DND-41 (cell line): ENCODE measurements around the gene CTDSP2.

ENCODE experiments used
- CTCF ChIP-seq: IDR thresholded peaks from 2 replicates; pipeline ENCODE4 v1.5.1; 2012; ENCODE audit warnings: borderline replicate concordance, low read length, moderate library complexity, mild to moderate bottlenecking; ENCODE audit not compliant: poor library complexity, severe bottlenecking; ENCODE audit errors: extremely low read depth
- EZH2 ChIP-seq: IDR thresholded peaks from 3 replicates; pipeline ENCODE4 v1.6.1; 2012; ENCODE audit warnings: borderline replicate concordance, low read depth, mild to moderate bottlenecking, moderate library complexity, low read length, inconsistent platforms; ENCODE audit not compliant: severe bottlenecking

GRCh38 chr12:57883700-57884099 is 37.2 kb upstream of the CTDSP2 start:
- TF ChIP-seq EZH2 (no peak), CTCF (no peak)
